Measurements from ENCODE around the gene DCTPP1. TPM values are rescaled to one million over a fixed set of nuclear protein-coding genes. Genes with fewer than 3 reads are reported as not detected.

The DCTPP1 gene
- total RNA-seq, 1 experiment from 2014 or later: 64.1 TPM

- peaks cover 19% of the 10 kb centered on the region for H3K4me1 ChIP-seq (ENCODE audit: insufficient read depth, low read length)
Observed at GRCh38 chr16:30447512-30448226, 17.8 kb upstream of the DCTPP1 start.

DNA sequence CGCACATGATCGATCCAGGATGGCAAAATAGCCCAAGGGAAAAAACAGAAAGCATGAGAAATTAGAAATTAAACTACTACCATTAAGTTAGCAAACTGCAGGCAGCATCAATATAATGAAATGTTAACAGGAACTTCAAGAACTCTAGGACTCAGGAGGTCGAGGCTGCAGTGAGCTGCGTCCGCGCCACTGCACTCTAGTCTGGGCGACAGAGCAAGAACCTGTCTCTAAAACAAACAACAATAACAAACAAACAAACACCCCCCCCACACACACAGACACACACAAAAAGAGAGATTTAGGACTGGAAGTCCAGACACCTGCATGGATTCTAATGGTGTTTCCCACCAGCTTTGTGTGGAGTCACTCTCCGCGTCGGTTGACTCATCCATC lies 16.4 kb upstream of the DCTPP1 start:
- Histone ChIP-seq H3K4me2 (ENCODE audit: low read length) (peak overlapping the region; percentile 98), H3K9me3 (ENCODE audit: low read length) (no peaks in the 10 kb centered on the region), H3K4me1 (ENCODE audit: insufficient read depth, low read length) (peaks cover 19% of the 10 kb centered on the region), H3K27me3 (ENCODE audit: low read length) (no peaks in the 10 kb centered on the region), H3K4me3 (ENCODE audit: low read length) (peak overlapping the region; percentile 96), H4K20me1 (ENCODE audit: low read length) (no peaks in the 10 kb centered on the region), H3K9ac (ENCODE audit: low read length) (peak overlapping the region; percentile 94; the same call in 1 of the 2 replicates), H3K9me2 (replicated peaks; ENCODE audit: low read length) (no peaks in the 10 kb centered on the region), H3K27ac (ENCODE audit: low read length) (no peak overlapping the region), H3K36me3 (ENCODE audit: low read depth, low read length) (no peaks in the 10 kb centered on the region), H2AFZ (ENCODE audit: low read length) (peak overlapping the region; percentile 96), H3F3A (ENCODE audit: low read length, unreplicated experiment) (no peaks in the 10 kb centered on the region), H3K79me2 (ENCODE audit: low read length) (peaks cover 24% of the 10 kb centered on the region)
- BruUV-seq (replicated peaks): TSS peak; percentile 89
- CTCF ChIA-PET: no interaction called here
- POLR2A ChIA-PET (ENCODE audit: unreplicated experiment): no interaction called here
- DNase-seq: no peak
- TF ChIP-seq EZH2 (IDR thresholded peaks at IDR 0.05; ENCODE audit: low read length, unreplicated experiment): no peak
- TF ChIP-seq EZH2phosphoT487 (IDR thresholded peaks at IDR 0.05; ENCODE audit: borderline replicate concordance, low read length): no peak
- TF ChIP-seq CTCF (conservative IDR thresholded peaks at IDR 0.05; ENCODE audit: low read depth, low read length): no peak
- intact Hi-C loops (cut with micrococcal nuclease): loop anchor here (10.0 kb wide), 1 partner anchor 79 kb away; the partner anchor contains the start of gene ZNF768
- ATAC-seq: no peak

More at GRCh38 chr16:30447512-30448226, 17.8 kb upstream of the DCTPP1 start:
- Histone ChIP-seq H3K9ac (ENCODE audit: low read length) (no peak overlapping the region), H3K27ac (ENCODE audit: low read length) (no peak overlapping the region), H2AFZ (ENCODE audit: low read length) (no peak overlapping the region), H3F3A (ENCODE audit: low read length, unreplicated experiment) (no peaks in the 10 kb centered on the region), H3K36me3 (ENCODE audit: low read depth, low read length) (no peaks in the 10 kb centered on the region), H4K20me1 (ENCODE audit: low read length) (no peaks in the 10 kb centered on the region), H3K79me2 (ENCODE audit: low read length) (peaks cover 24% of the 10 kb centered on the region), H3K9me3 (ENCODE audit: low read length) (no peaks in the 10 kb centered on the region), H3K4me2 (ENCODE audit: low read length) (no peak overlapping the region), H3K4me3 (ENCODE audit: low read length) (no peak overlapping the region), H3K27me3 (ENCODE audit: low read length) (no peaks in the 10 kb centered on the region), H3K9me2 (replicated peaks; ENCODE audit: low read length) (no peaks in the 10 kb centered on the region)
- intact Hi-C loops (cut with micrococcal nuclease): loop anchor here (10.0 kb wide), 1 partner anchor 77 kb away; the partner anchor contains the start of gene ZNF768
- no TSS peak for BruUV-seq (replicated peaks)
- ChIA-PET POLR2A (ENCODE audit: unreplicated experiment) (no interaction called here), CTCF (no interaction called here)
- no peak for TF ChIP-seq EZH2 (IDR thresholded peaks at IDR 0.05; ENCODE audit: low read length, unreplicated experiment)
- no peak for TF ChIP-seq CTCF (conservative IDR thresholded peaks at IDR 0.05; ENCODE audit: low read depth, low read length)
- no peak for TF ChIP-seq EZH2phosphoT487 (IDR thresholded peaks at IDR 0.05; ENCODE audit: borderline replicate concordance, low read length)
- no peak for ATAC-seq
- no peak for DNase-seq
